H1 (cell line): Measurements from ENCODE around the gene ZBTB20. TPM values are rescaled to one million over a fixed set of nuclear protein-coding genes. Genes with fewer than 3 reads are reported as not detected.

Experiments used
- CTCF ChIA-PET: fragments of 300-600 bp; sonication (Branson Sonifier 250); formaldehyde crosslinking; loops from one replicate; lab custom pipeline; 2021; ENCODE audit not compliant: partially characterized antibody; lab: Charles Lee
- POLR2A ChIA-PET: fragments of 300-600 bp; sonication (Branson Sonifier 250); formaldehyde crosslinking; loops from one replicate; lab custom pipeline; 2021; ENCODE audit warnings: inconsistent platforms; ENCODE audit not compliant: partially characterized antibody; lab: Charles Lee
- DNase-seq, 2 experiments: peaks; one replicate each; pipeline versions ENCODE4 v3.0.0 to v3.0.0-alpha.2; 2010 to 2022; ENCODE audit warnings: low spot score in 2 of 2, low read depth in 1 of 2, mixed read lengths in 1 of 2
- FAIRE-seq: peaks from 2 replicates; lab custom pipeline; 2011; peaks lifted over from hg19 to GRCh38; lab: Jason Lieb, UNC
- H2AFZ ChIP-seq: 2 replicates; pipeline ENCODE4 v1.8.1; 2012; ENCODE audit warnings: low read length, inconsistent platforms
- H2AK5ac ChIP-seq: 2 replicates; pipeline ENCODE4 v1.6.1; 2013; ENCODE audit warnings: low read depth, low read length
- H2BK120ac ChIP-seq: replicated peaks from 2 replicates; pipeline ENCODE3; 2013; ENCODE audit warnings: low read depth, low read length, inconsistent platforms
- H2BK12ac ChIP-seq: 2 replicates; pipeline ENCODE4 v1.6.1; 2013; ENCODE audit warnings: low read depth, low read length
- H2BK15ac ChIP-seq: 2 replicates; pipeline ENCODE4 v1.6.1; 2013; ENCODE audit warnings: low read length
- H2BK20ac ChIP-seq: 2 replicates; pipeline ENCODE4 v1.6.1; 2013; ENCODE audit warnings: low read length
- H2BK5ac ChIP-seq: 2 replicates; pipeline ENCODE4 v1.6.1; 2013; ENCODE audit warnings: low read depth, low read length
- H3K14ac ChIP-seq: 2 replicates; pipeline ENCODE4 v1.6.1; 2013; ENCODE audit warnings: inconsistent platforms; ENCODE audit not compliant: insufficient read length
- H3K18ac ChIP-seq: 2 replicates; pipeline ENCODE4 v1.6.1; 2013; ENCODE audit warnings: low read length; ENCODE audit errors: extremely low read depth
- H3K23ac ChIP-seq: 2 replicates; pipeline ENCODE4 v1.6.1; 2013; ENCODE audit warnings: inconsistent platforms; ENCODE audit not compliant: insufficient read length
- H3K23me2 ChIP-seq: 2 replicates; pipeline ENCODE4 v1.6.1; 2013; ENCODE audit warnings: low read depth, low read length
- H3K27ac ChIP-seq: 2 replicates; pipeline ENCODE4 v1.6.1; 2011; ENCODE audit warnings: low read depth, low read length, inconsistent platforms
- H3K27me3 ChIP-seq, 4 experiments: replicated peaks in 1 of 4; 1 replicate in 1 of 4; 2 replicates in 3 of 4; pipeline versions ENCODE4 v1.6.1 to v1.8.1; 2011 to 2013; ENCODE audit warnings: low read length in 3 of 4, mild to moderate bottlenecking in 3 of 4, inconsistent platforms in 2 of 4, mixed read lengths in 2 of 4, moderate library complexity in 1 of 4; ENCODE audit not compliant: control insufficient read depth in 3 of 4, insufficient read depth in 3 of 4; ENCODE audit errors: extremely low read depth in 1 of 4
- H3K36me3 ChIP-seq, 4 experiments: 2 replicates each; pipeline versions ENCODE4 v1.6.1 to v1.8.1; 2011 to 2013; ENCODE audit warnings: mild to moderate bottlenecking in 4 of 4, low read length in 3 of 4, moderate library complexity in 2 of 4, control low read depth in 1 of 4, inconsistent platforms in 1 of 4; ENCODE audit not compliant: insufficient read depth in 4 of 4, control insufficient read depth in 2 of 4
- H3K4ac ChIP-seq: replicated peaks from 2 replicates; pipeline ENCODE3; 2013; ENCODE audit warnings: low read length, low read depth, mixed read lengths, inconsistent platforms; ENCODE audit not compliant: insufficient read length
- H3K4me1 ChIP-seq, 4 experiments: replicated peaks in 1 of 4; 1 replicate in 1 of 4; 2 replicates in 3 of 4; pipeline versions ENCODE4 v1.6.1 to v1.8.1; 2011 to 2013; ENCODE audit warnings: low read length in 3 of 4, inconsistent platforms in 2 of 4, mixed read lengths in 1 of 4; ENCODE audit not compliant: insufficient read depth in 4 of 4, control insufficient read depth in 3 of 4
- H3K4me2 ChIP-seq, 2 experiments: 2 replicates each; pipeline versions ENCODE4 v1.6.1 to v1.8.1; 2011 to 2013; ENCODE audit warnings: low read depth in 2 of 2, low read length in 2 of 2, control low read depth in 1 of 2, inconsistent platforms in 1 of 2, mild to moderate bottlenecking in 1 of 2; ENCODE audit not compliant: insufficient read depth in 1 of 2
- H3K4me3 ChIP-seq, 4 experiments: fragments of 200-600, 300-600 bp in 1 of 4; sonication (generic), shearing (Covaris generic), sonication (Bioruptor Twin) in 1 of 4; 2 replicates each; pipeline versions ENCODE4 v1.5.1 to v1.8.1; 2011 to 2016; ENCODE audit warnings: low read length in 4 of 4, low read depth in 3 of 4, control low read depth in 2 of 4, inconsistent platforms in 2 of 4, mild to moderate bottlenecking in 2 of 4, mixed read lengths in 1 of 4, moderate library complexity in 1 of 4; ENCODE audit not compliant: insufficient read depth in 2 of 4; ENCODE audit errors: extremely low read depth in 1 of 4
- H3K56ac ChIP-seq: replicated peaks from 2 replicates; pipeline ENCODE3; 2013; ENCODE audit warnings: low read depth, mild to moderate bottlenecking, mixed read lengths, low read length, inconsistent platforms; ENCODE audit not compliant: insufficient read length
- H3K79me1 ChIP-seq: 2 replicates; pipeline ENCODE4 v1.6.1; 2013; ENCODE audit warnings: low read depth, low read length, control low read depth
- H3K79me2 ChIP-seq, 2 experiments: 2 replicates each; pipeline versions ENCODE4 v1.6.1 to v1.8.1; 2012 to 2013; ENCODE audit warnings: low read length in 2 of 2, mild to moderate bottlenecking in 2 of 2, inconsistent platforms in 1 of 2; ENCODE audit not compliant: insufficient read depth in 2 of 2, control insufficient read depth in 1 of 2
- H3K9ac ChIP-seq, 4 experiments: replicated peaks in 1 of 4; 1 replicate in 1 of 4; 2 replicates in 3 of 4; pipeline versions ENCODE4 v1.6.1 to v1.8.1; 2011 to 2013; ENCODE audit warnings: low read depth in 3 of 4, low read length in 3 of 4, control low read depth in 2 of 4, mild to moderate bottlenecking in 2 of 4, moderate library complexity in 2 of 4, inconsistent platforms in 1 of 4; ENCODE audit errors: extremely low read depth in 1 of 4
- H3K9me3 ChIP-seq, 2 experiments: 2 replicates each; pipeline versions ENCODE4 v1.6.1 to v1.8.1; 2012 to 2013; ENCODE audit warnings: mild to moderate bottlenecking in 2 of 2, moderate library complexity in 2 of 2, control low read depth in 1 of 2, inconsistent platforms in 1 of 2, low read depth in 1 of 2, low read length in 1 of 2, mixed read lengths in 1 of 2; ENCODE audit not compliant: insufficient read depth in 2 of 2
- H4K20me1 ChIP-seq, 2 experiments: replicated peaks in 1 of 2; 2 replicates each; pipeline versions ENCODE3 to v1.8.1; 2011 to 2013; ENCODE audit warnings: inconsistent platforms in 2 of 2, low read length in 2 of 2, mild to moderate bottlenecking in 1 of 2; ENCODE audit not compliant: insufficient read depth in 2 of 2, control insufficient read depth in 1 of 2
- H4K5ac ChIP-seq: 2 replicates; pipeline ENCODE4 v1.6.1; 2013; ENCODE audit warnings: low read length, low read depth, mixed read lengths, inconsistent platforms; ENCODE audit not compliant: insufficient read length
- H4K8ac ChIP-seq: 2 replicates; pipeline ENCODE4 v1.8.0; 2013; ENCODE audit warnings: mild to moderate bottlenecking, moderate library complexity, low read length, inconsistent platforms; ENCODE audit not compliant: insufficient read depth; ENCODE audit errors: extremely low read depth
- H4K91ac ChIP-seq: replicated peaks from 2 replicates; pipeline ENCODE3; 2013; ENCODE audit warnings: low read length, mixed read lengths, inconsistent platforms; ENCODE audit not compliant: insufficient read length
- ATF3 ChIP-seq: IDR thresholded peaks from 2 replicates; pipeline ENCODE4 v1.6.1; 2011; ENCODE audit warnings: low read depth, mild to moderate bottlenecking, low read length; ENCODE audit not compliant: insufficient read depth
- E2F6 ChIP-seq: IDR thresholded peaks from 2 replicates; pipeline ENCODE4 v1.6.1; 2012; ENCODE audit warnings: inconsistent platforms
- EZH2 ChIP-seq: fragments of 200-600 bp; sonication (generic); IDR thresholded peaks from 2 replicates; pipeline ENCODE4 v1.7.1; 2012; ENCODE audit warnings: low read depth, mild to moderate bottlenecking, moderate library complexity, low read length, inconsistent platforms; ENCODE audit not compliant: severe bottlenecking
- GABPA ChIP-seq: IDR thresholded peaks from 2 replicates; pipeline ENCODE4 v1.6.1; 2011; ENCODE audit warnings: mild to moderate bottlenecking, low read length, moderate library complexity, borderline replicate concordance; ENCODE audit not compliant: insufficient read depth
- JUND ChIP-seq: IDR thresholded peaks from 2 replicates; pipeline ENCODE4 v1.6.1; 2011; ENCODE audit warnings: mild to moderate bottlenecking, improper control_type of control experiment, low read length
- KDM4A ChIP-seq: IDR thresholded peaks from one replicate; pipeline ENCODE4 v1.7.1; 2012; ENCODE audit warnings: low read depth, mild to moderate bottlenecking, moderate library complexity, low read length, inconsistent platforms; ENCODE audit not compliant: severe bottlenecking
- KDM5A ChIP-seq: fragments of 200-600 bp; IDR thresholded peaks from 2 replicates; pipeline ENCODE4 v1.7.1; 2012; ENCODE audit warnings: mild to moderate bottlenecking, low read length, inconsistent platforms, mixed read lengths
- MAX ChIP-seq: IDR thresholded peaks from 2 replicates; pipeline ENCODE4 v1.6.1; 2012; ENCODE audit warnings: inconsistent platforms
- RAD21 ChIP-seq, 2 experiments: IDR thresholded peaks in 1 of 2; conservative IDR thresholded peaks in 1 of 2; 2 replicates each; pipeline ENCODE4 v1.6.1; 2011; ENCODE audit warnings: low read depth in 2 of 2, low read length in 2 of 2, improper control_type of control experiment in 1 of 2, inconsistent platforms in 1 of 2, mild to moderate bottlenecking in 1 of 2, moderate library complexity in 1 of 2
- RFX5 ChIP-seq: IDR thresholded peaks from 2 replicates; pipeline ENCODE4 v1.6.1; 2011; ENCODE audit warnings: low read depth, low read length, improper control_type of control experiment, borderline replicate concordance
- SAP30 ChIP-seq: fragments of 300-600 bp; sonication (generic); IDR thresholded peaks from 2 replicates; pipeline ENCODE4 v1.7.1; 2012; ENCODE audit warnings: low read length, moderate library complexity, mild to moderate bottlenecking, inconsistent platforms; ENCODE audit not compliant: insufficient read depth, insufficient replicate concordance
- SIRT6 ChIP-seq: IDR thresholded peaks from one replicate; pipeline ENCODE4 v1.7.1; 2012; ENCODE audit warnings: low read length, inconsistent platforms
- SP4 ChIP-seq: IDR thresholded peaks from 2 replicates; pipeline ENCODE4 v1.6.1; 2012; ENCODE audit warnings: low read length, inconsistent platforms
- TEAD4 ChIP-seq: IDR thresholded peaks from 2 replicates; pipeline ENCODE4 v1.6.1; 2012; ENCODE audit warnings: low read depth, low read length, inconsistent platforms, mixed read lengths
- polyA plus RNA-seq, 7 experiments: library from polyadenylated mRNA; depleted of rRNA in 3 of 7; stranded (reverse) in 5 of 7; unstranded in 2 of 7; fragments of >200 nt in 5 of 7; fragments of 200-250 nt in 2 of 7; gene quantifications; 1 replicate in 5 of 7; 2 replicates in 1 of 7; 4 replicates in 1 of 7; pipeline versions ENCODE4 v1.2.1 to v1.2.3, GENCODE V29; 2011 to 2013; ENCODE audit warnings: missing spikeins in 2 of 7, mixed read lengths in 2 of 7
- total RNA-seq: library from RNA; stranded (reverse); fragmentation: NEBNext Ultra II Directional; extraction: Animal tissue kit (Norgen Biotek cat#: 25700); gene quantifications from 2 replicates; pipeline ENCODE4 v1.2.1, GENCODE V29; 2021

ZBTB20 gene
- total and polyA plus RNA-seq, 2 of the 8 experiments (the other 6 are each of a cell fraction or from before 2014, with no cell fraction given): 0.35 to 1.3 TPM

- no peak for DNase-seq
- Histone ChIP-seq H2AFZ (no peak overlapping the region), H3K4ac (no peak overlapping the region), H4K8ac (no peak overlapping the region), H4K5ac (no peak overlapping the region), H4K91ac (no peak overlapping the region), H3K27me3 (no peaks in the 10 kb centered on the region), H3K56ac (no peak overlapping the region), H2AK5ac (no peak overlapping the region), H3K4me2 (no peak overlapping the region), H3K27ac (no peak overlapping the region), H3K79me1 (no peaks in the 10 kb centered on the region), H3K9me3 (no peaks in the 10 kb centered on the region), H2BK20ac (no peak overlapping the region), H2BK12ac (no peak overlapping the region), H4K20me1 (no peaks in the 10 kb centered on the region), H3K79me2 (no peaks in the 10 kb centered on the region), H3K23ac (no peak overlapping the region), H2BK5ac (no peak overlapping the region), H3K4me1 (no peaks in the 10 kb centered on the region), H3K9ac (no peak overlapping the region), H3K18ac (no peak overlapping the region), H3K23me2 (no peaks in the 10 kb centered on the region), H3K14ac (no peak overlapping the region), H3K36me3 (no peaks in the 10 kb centered on the region), H2BK15ac (no peak overlapping the region), H3K4me3 (no peak overlapping the region), H2BK120ac (no peak overlapping the region)
- ChIA-PET CTCF (no interaction called here), POLR2A (no interaction called here)
- FAIRE-seq: no peak
- TF ChIP-seq SP4 (no peak), SIRT6 (no peak), RAD21 (IDR thresholded peaks at IDR 0.05 in 1 of 2, conservative IDR thresholded peaks at IDR 0.05 in 1 of 2; ENCODE audit: low read depth in 2 of 2, low read length in 2 of 2) (no peak), KDM5A (no peak), MAX (no peak), RFX5 (no peak), JUND (no peak), TEAD4 (no peak), SAP30 (no peak), GABPA (no peak), E2F6 (no peak), EZH2 (no peak), KDM4A (no peak), ATF3 (no peak)
Observed at GRCh38 chr3:114823061-114823460, 324.0 kb downstream of the ZBTB20 start.
